Left lung (tissue), 10 donors: ENCODE measurements around the gene VAT1L. TPM values are rescaled to one million over a fixed set of nuclear protein-coding genes. Genes with fewer than 3 reads are reported as not detected.
"Not testable (repeated sequence)": the region's sequence is repeated elsewhere in the genome, so short reads cannot be mapped to it uniquely, and the experiment has no call there.

Source experiments
- ATAC-seq: fragments of 200-7000 bp; cut with Tn5 transposase; one replicate; pipeline ENCODE4 v1.9.1; 2020; ENCODE audit warnings: moderate library complexity
- DNase-seq, 4 donors: peaks; one replicate each; pipeline ENCODE4 v3.0.0-alpha.2; 2013 to 2020
- H3K27ac ChIP-seq, 2 donors: fragments of 200-600 bp; sonication (generic) in 1 of 2; one replicate each; pipeline versions ENCODE4 v1.5.0 to v1.8.0; 2020 to 2021
- H3K27me3 ChIP-seq, 2 donors: fragments of 200-600 bp; sonication (generic) in 1 of 2; one replicate each; pipeline versions ENCODE4 v1.5.0 to v1.8.0; 2020 to 2021
- H3K36me3 ChIP-seq, 2 donors: fragments of 200-600 bp; sonication (generic) in 1 of 2; one replicate each; pipeline versions ENCODE4 v1.5.0 to v1.8.0; 2020 to 2021
- H3K4me1 ChIP-seq, 2 donors: fragments of 200-600 bp; one replicate each; pipeline ENCODE4 v1.8.0; 2021
- H3K4me3 ChIP-seq, 2 donors: fragments of 200-600 bp; sonication (generic) in 1 of 2; one replicate each; pipeline versions ENCODE4 v1.5.0 to v1.8.0; 2020 to 2021; ENCODE audit warnings: mild to moderate bottlenecking in 1 of 2
- H3K9me3 ChIP-seq, 2 donors: fragments of 200-600 bp; sonication (generic) in 1 of 2; one replicate each; pipeline versions ENCODE4 v1.5.0 to v1.8.0; 2020 to 2021
- intact Hi-C, 2 donors: fragments of 100-400 bp; cut with DNase I; formaldehyde crosslinking; loops; one replicate each; pipeline versions ENCODE4 v1.11.2 to v1.14.2; 2022
- polyA plus RNA-seq, 6 donors: library from polyadenylated mRNA; unstranded; fragments of 120-200 nt; gene quantifications; one replicate each; pipeline ENCODE4 v1.2.1, GENCODE V29; 2013; ENCODE audit not compliant: insufficient read length in 6 of 6
- total RNA-seq, 2 donors: library from RNA; stranded (reverse); fragmentation: NEBNext Ultra II Directional; extraction: Animal tissue kit (Norgen Biotek cat#: 25700); gene quantifications; one replicate each; pipeline ENCODE4 v1.2.1, GENCODE V29; 2021
- TF ChIP-seq, protein P1 (sequence below), 2 donors: fragments of 200-600 bp; sonication (generic) in 1 of 2; IDR thresholded peaks; one replicate each; pipeline versions ENCODE4 v1.5.0 to v1.8.0; 2021; ENCODE audit warnings: antibody characterized with exemption in 2 of 2
- donor health status: DM: no; HTN: yes; CAD: no.
- donor health status: DM: no; HTN: no; CAD: no.

The VAT1L gene
- total and polyA plus RNA-seq, 8 donors: 0.26 to 9.2 (median 5.4) TPM

DNA sequence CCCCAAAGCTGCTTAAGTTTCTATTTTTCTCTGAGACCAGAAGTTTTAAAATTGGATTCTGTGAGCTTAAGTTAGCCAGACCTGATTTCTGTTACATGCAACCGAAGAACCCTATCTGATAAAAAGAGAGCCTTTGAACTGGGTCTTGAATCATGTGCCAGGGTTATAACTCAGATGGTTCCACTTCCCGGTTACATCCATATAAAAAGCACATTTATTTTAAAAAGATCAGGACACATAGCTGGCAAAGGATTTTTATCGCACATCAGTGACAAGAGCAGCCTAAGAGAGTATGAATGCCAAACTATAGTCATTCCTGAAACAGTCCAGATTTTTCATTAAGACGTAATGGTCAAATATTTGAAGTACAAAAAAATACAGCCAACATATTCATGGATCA, 201.5 kb downstream of the VAT1L start:
- TF ChIP-seq, protein P1, sequence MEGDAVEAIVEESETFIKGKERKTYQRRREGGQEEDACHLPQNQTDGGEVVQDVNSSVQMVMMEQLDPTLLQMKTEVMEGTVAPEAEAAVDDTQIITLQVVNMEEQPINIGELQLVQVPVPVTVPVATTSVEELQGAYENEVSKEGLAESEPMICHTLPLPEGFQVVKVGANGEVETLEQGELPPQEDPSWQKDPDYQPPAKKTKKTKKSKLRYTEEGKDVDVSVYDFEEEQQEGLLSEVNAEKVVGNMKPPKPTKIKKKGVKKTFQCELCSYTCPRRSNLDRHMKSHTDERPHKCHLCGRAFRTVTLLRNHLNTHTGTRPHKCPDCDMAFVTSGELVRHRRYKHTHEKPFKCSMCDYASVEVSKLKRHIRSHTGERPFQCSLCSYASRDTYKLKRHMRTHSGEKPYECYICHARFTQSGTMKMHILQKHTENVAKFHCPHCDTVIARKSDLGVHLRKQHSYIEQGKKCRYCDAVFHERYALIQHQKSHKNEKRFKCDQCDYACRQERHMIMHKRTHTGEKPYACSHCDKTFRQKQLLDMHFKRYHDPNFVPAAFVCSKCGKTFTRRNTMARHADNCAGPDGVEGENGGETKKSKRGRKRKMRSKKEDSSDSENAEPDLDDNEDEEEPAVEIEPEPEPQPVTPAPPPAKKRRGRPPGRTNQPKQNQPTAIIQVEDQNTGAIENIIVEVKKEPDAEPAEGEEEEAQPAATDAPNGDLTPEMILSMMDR (IDR thresholded peaks at IDR 0.05): no peak

GRCh38 chr16:77991701-77992100, 203.3 kb downstream of the VAT1L start:
- H3K27me3 ChIP-seq: no peaks in the 10 kb centered on the region
- no peak for ATAC-seq
- intact Hi-C loops: no loop called here
- DNase-seq: no peak
- no peak overlapping the region for H3K27ac ChIP-seq
- TF ChIP-seq, protein P1 (IDR thresholded peaks at IDR 0.05): no peak
- H3K36me3 ChIP-seq: no peaks in the 10 kb centered on the region
- H3K9me3 ChIP-seq: peaks cover 0 to 18% of the 10 kb centered on the region in 2 donors
- H3K4me3 ChIP-seq: no peak overlapping the region
- H3K4me1 ChIP-seq: no peaks in the 10 kb centered on the region

More for the DNA sequence above, 201.5 kb downstream of the VAT1L start:
- Histone ChIP-seq H3K27ac (no peak overlapping the region), H3K36me3 (no peaks in the 10 kb centered on the region), H3K27me3 (no peaks in the 10 kb centered on the region), H3K4me1 (no peaks in the 10 kb centered on the region), H3K4me3 (no peak overlapping the region), H3K9me3 (no peaks in the 10 kb centered on the region)
- DNase-seq: no peak
- ATAC-seq: no peak
- intact Hi-C loops: no loop called here

DNA sequence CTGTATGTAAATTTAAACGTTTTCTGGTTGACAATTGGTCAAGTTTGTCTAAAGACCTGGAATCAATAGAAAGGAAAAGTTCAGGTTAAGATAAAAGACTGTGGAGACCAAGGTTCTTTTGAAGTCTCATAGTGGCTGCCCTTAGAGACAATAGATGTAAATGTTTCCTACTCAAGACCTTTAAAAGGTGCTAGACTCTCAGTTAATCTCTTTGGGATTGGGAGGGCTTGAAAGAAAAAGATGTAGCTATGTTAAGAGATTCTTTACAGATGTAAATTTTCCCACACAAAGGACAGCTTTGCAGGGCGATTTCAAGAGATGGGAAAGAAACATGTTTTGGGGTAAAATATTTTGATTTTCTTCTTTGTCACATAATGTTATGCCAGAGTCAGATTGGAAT, 204.0 kb downstream of the VAT1L start:
- intact Hi-C loops, H3K36me3 ChIP-seq, H3K4me1 ChIP-seq, H3K4me3 ChIP-seq, H3K27me3 ChIP-seq, DNase-seq, H3K27ac ChIP-seq, ATAC-seq: not testable (repeated sequence)
- H3K9me3 ChIP-seq: peaks cover 0 to 22% of the 10 kb centered on the region in 2 donors

DNA sequence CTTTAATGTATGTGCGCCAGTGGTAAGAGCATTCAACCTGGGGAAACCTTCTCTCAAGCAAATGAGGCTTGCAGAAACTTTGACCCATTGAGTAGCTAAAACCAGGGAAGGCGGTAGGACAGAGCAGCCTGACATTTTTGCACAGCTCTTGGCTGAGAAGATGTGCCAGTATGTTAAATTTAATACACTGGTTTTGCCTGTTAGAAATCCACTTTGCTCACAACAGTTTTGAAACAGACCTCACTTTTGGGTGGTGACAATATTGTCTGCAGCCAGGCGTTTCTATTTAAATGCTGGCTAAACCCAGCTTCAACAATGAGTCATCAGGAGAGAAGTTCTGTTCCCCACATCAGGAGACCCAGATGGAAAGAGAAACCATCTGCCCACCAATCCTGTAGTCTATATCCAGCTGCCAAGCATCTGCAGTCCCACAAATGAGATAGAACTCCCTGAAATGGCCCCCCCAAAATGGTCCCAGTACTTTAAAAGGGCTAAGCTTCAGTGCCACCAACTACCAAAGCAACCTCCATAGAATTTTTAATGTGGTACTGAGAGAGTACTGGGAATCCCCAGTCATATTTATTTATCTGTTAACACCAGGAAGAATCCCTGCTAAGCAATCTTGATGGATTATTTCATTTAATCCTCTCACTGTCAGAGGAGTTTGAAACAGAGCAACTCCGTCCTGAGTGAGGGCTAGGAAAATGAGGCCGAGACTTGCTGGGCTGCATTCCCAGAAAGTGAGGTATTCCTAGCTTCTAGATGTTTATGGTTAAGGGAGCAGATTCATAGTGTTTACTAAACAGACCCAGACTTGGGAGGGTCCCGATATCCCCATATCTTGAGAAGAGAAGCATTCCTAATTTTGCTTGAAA, 205.0 kb downstream of the VAT1L start:
- H3K27me3 ChIP-seq: no peaks in the 10 kb centered on the region
- intact Hi-C loops: no loop called here
- peaks cover 0 to 22% of the 10 kb centered on the region in 2 donors for H3K9me3 ChIP-seq
- H3K4me1 ChIP-seq: no peaks in the 10 kb centered on the region
- no peaks in the 10 kb centered on the region for H3K36me3 ChIP-seq
- no peak overlapping the region for H3K4me3 ChIP-seq
- TF ChIP-seq, protein P1 (IDR thresholded peaks at IDR 0.05): no peak
- no peak for DNase-seq
- H3K27ac ChIP-seq: peak overlapping the region in 1 of 2 donors; percentile 67
- ATAC-seq: peak; percentile 61

GRCh38 chr16:77995843-77996455, 207.6 kb downstream of the VAT1L start:
- Histone ChIP-seq H3K9me3 (peaks cover 0 to 22% of the 10 kb centered on the region in 2 donors), H3K4me1 (no peaks in the 10 kb centered on the region), H3K36me3 (no peaks in the 10 kb centered on the region), H3K4me3 (no peak overlapping the region), H3K27me3 (no peaks in the 10 kb centered on the region), H3K27ac (no peak overlapping the region)
- ATAC-seq (no peak), DNase-seq (no peak)
- TF ChIP-seq, protein P1 (IDR thresholded peaks at IDR 0.05): no peak
- intact Hi-C loops: no loop called here
